Retinal pigment epithelial cell (primary cell): Measurements from ENCODE around the gene CTLA4.

Experiments
- DNase-seq: peaks from one replicate; pipeline ENCODE4 v3.0.0-alpha.2; 2010; ENCODE audit warnings: low read depth
- H3K4me3 ChIP-seq: 2 replicates; pipeline ENCODE4 v1.5.1; 2011; ENCODE audit warnings: mild to moderate bottlenecking, low read length, control low read depth, moderate library complexity
- TF ChIP-seq, protein P1 (sequence below): conservative IDR thresholded peaks from 2 replicates; pipeline ENCODE4 v1.5.1; 2011; ENCODE audit warnings: low read depth, low read length, control low read depth, inconsistent platforms

CTLA4 gene

GRCh38 chr2:203855274-203855673, 12.3 kb upstream of the CTLA4 start:
- no peak for DNase-seq
- TF ChIP-seq, protein P1, sequence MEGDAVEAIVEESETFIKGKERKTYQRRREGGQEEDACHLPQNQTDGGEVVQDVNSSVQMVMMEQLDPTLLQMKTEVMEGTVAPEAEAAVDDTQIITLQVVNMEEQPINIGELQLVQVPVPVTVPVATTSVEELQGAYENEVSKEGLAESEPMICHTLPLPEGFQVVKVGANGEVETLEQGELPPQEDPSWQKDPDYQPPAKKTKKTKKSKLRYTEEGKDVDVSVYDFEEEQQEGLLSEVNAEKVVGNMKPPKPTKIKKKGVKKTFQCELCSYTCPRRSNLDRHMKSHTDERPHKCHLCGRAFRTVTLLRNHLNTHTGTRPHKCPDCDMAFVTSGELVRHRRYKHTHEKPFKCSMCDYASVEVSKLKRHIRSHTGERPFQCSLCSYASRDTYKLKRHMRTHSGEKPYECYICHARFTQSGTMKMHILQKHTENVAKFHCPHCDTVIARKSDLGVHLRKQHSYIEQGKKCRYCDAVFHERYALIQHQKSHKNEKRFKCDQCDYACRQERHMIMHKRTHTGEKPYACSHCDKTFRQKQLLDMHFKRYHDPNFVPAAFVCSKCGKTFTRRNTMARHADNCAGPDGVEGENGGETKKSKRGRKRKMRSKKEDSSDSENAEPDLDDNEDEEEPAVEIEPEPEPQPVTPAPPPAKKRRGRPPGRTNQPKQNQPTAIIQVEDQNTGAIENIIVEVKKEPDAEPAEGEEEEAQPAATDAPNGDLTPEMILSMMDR: no peak
- H3K4me3 ChIP-seq: no peak overlapping the region

DNA sequence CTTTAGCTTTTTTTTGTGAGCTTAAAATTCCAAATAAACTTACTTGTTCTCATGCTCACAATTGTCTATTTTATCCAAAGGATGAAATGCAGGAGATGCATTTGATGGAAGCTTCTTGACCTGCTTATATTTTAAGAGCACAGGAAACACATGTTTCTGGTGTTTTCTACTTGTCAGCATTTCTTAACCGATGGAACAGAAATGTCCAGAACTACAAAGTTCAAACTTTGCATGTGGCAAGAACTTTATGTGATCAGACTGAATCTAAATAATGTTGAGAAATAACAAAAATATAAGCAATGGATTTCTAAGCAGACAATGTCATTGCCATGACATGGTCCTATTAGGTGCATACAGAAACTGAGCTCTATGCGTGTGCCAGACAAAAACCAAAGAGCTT, 9.9 kb upstream of the CTLA4 start:
- no peak overlapping the region for H3K4me3 ChIP-seq
- no peak for DNase-seq
- TF ChIP-seq, protein P1: no peak

- TF ChIP-seq, protein P1: no peak
- H3K4me3 ChIP-seq: no peak overlapping the region
- no peak for DNase-seq
Observed at GRCh38 chr2:203858176-203858575, 9.4 kb upstream of the CTLA4 start.

GRCh38 chr2:203859030-203859789, 8.4 kb upstream of the CTLA4 start:
- TF ChIP-seq, protein P1: no peak

DNA sequence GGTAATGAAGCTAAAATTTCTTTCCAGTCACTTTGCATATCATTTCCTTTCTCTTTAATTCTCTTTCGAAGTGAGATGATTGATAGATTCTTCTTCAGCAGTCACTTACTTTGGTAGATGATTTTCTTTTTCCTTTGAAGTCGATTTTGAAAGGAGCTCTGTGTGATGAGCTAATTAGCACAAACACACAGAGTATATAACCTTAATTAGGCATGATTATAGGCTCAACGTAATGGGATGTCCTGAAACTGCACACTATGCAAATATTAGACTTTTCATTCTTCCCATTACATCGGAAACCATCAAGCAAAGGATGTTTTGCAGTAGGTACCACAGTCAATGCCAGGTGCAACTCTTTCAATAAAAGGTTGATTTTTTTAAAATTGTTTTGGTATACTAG, 6.4 kb upstream of the CTLA4 start:
- TF ChIP-seq, protein P1: no peak
- DNase-seq: no peak
- no peak overlapping the region for H3K4me3 ChIP-seq

More at GRCh38 chr2:203859030-203859789, 8.4 kb upstream of the CTLA4 start:
- DNase-seq: no peak
- H3K4me3 ChIP-seq: no peak overlapping the region

DNA sequence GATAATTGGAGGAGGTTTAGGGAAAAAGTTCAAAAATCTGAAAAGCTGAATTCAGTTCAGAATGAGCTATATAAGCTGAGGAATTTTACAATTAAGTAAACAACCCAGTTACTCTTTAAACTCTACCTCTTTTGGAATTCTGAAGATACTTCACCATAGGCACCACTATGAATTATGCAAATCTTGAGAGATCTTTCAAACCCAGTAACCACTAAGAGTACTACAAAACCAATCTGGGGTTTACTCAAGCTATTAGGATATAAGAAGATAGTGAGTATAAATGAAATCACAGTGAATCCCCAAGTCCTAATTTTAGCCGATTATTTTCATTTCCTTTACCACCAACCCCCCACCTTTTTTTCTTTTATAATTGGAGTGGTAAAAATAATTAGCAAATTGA, 6.0 kb upstream of the CTLA4 start:
- no peak for DNase-seq
- no peak overlapping the region for H3K4me3 ChIP-seq
- TF ChIP-seq, protein P1: no peak
